Testis (tissue), 2 donors: ENCODE results near the gene PMVK.

Source experiments
- CTCF ChIP-seq, 3 experiments: fragments of 450-650 bp in 2 of 3; fragments of 200-600 bp in 1 of 3; sonication (generic) in 1 of 3; IDR thresholded peaks; one replicate each; pipeline ENCODE4 v1.5.1; 2016 to 2019; ENCODE audit warnings: antibody characterized with exemption in 3 of 3, mild to moderate bottlenecking in 2 of 3, moderate library complexity in 1 of 3
- POLR2A ChIP-seq: fragments of 450-650 bp; IDR thresholded peaks from one replicate; pipeline ENCODE4 v1.6.1; 2017; ENCODE audit warnings: antibody characterized with exemption, mild to moderate bottlenecking, moderate library complexity

GRCh38 chr1:154937085-154937987 is 817 bp upstream of the PMVK start:
- TF ChIP-seq POLR2A: peak; percentile 70
- TF ChIP-seq CTCF (IDR thresholded peaks at IDR 0.05): peak in 2 of 3 experiments; percentile 31 to 33
